Astrocyte (in vitro differentiated cells and primary cell): ENCODE results near the gene CACNA1C. TPM values are rescaled to one million over a fixed set of nuclear protein-coding genes. Genes with fewer than 3 reads are reported as not detected.

Experiments
- DNase-seq: peaks from one replicate; pipeline ENCODE4 v3.0.0-alpha.2; 2010; ENCODE audit warnings: low read depth
- FAIRE-seq: peaks from 2 replicates; lab custom pipeline; 2011; peaks lifted over from hg19 to GRCh38; lab: Jason Lieb, UNC
- H2AFZ ChIP-seq: 2 replicates; pipeline ENCODE4 v1.6.0; 2012; ENCODE audit warnings: low read depth, low read length, inconsistent platforms
- H3K27ac ChIP-seq: 2 replicates; pipeline ENCODE4 v1.5.1; 2011; ENCODE audit warnings: low read depth, low read length, inconsistent platforms
- H3K27me3 ChIP-seq: 2 replicates; pipeline ENCODE4 v1.6.0; 2011; ENCODE audit warnings: low read length, inconsistent platforms; ENCODE audit not compliant: insufficient read depth
- H3K36me3 ChIP-seq: 2 replicates; pipeline ENCODE4 v1.5.1; 2011; ENCODE audit warnings: low read length, inconsistent platforms; ENCODE audit not compliant: insufficient read depth
- H3K4me1 ChIP-seq: 2 replicates; pipeline ENCODE4 v1.5.1; 2011; ENCODE audit warnings: low read length, inconsistent platforms; ENCODE audit not compliant: insufficient read depth
- H3K4me2 ChIP-seq: 2 replicates; pipeline ENCODE4 v1.6.0; 2012; ENCODE audit warnings: low read length, inconsistent platforms
- H3K4me3 ChIP-seq: 2 replicates; pipeline ENCODE4 v1.5.1; 2011; ENCODE audit warnings: low read depth, mild to moderate bottlenecking, low read length, inconsistent platforms; ENCODE audit not compliant: insufficient read depth
- H3K79me2 ChIP-seq: 2 replicates; pipeline ENCODE4 v1.6.0; 2012; ENCODE audit warnings: mild to moderate bottlenecking, low read length, inconsistent platforms; ENCODE audit not compliant: insufficient read depth
- H3K9ac ChIP-seq: 2 replicates; pipeline ENCODE4 v1.6.0; 2012; ENCODE audit warnings: mild to moderate bottlenecking, low read length, inconsistent platforms
- H3K9me3 ChIP-seq: 2 replicates; pipeline ENCODE4 v1.5.1; 2012; ENCODE audit warnings: low read depth, mild to moderate bottlenecking, low read length, inconsistent platforms; ENCODE audit not compliant: insufficient read depth
- H4K20me1 ChIP-seq: 2 replicates; pipeline ENCODE4 v1.6.0; 2012; ENCODE audit warnings: low read length, inconsistent platforms; ENCODE audit not compliant: insufficient read depth
- H3K27ac Mint-ChIP-seq: one replicate; pipeline ENCODE4 v1.8.0; 2021; ENCODE audit warnings: mild to moderate bottlenecking, mixed read lengths; ENCODE audit not compliant: unreplicated experiment
- H3K27me3 Mint-ChIP-seq: one replicate; pipeline ENCODE4 v1.8.0; 2021; ENCODE audit warnings: low read depth, mixed read lengths; ENCODE audit not compliant: unreplicated experiment
- H3K36me3 Mint-ChIP-seq: one replicate; pipeline ENCODE4 v1.8.0; 2021; ENCODE audit warnings: low read depth, mixed read lengths; ENCODE audit not compliant: unreplicated experiment
- H3K4me1 Mint-ChIP-seq: one replicate; pipeline ENCODE4 v1.8.0; 2021; ENCODE audit warnings: low read depth, mixed read lengths; ENCODE audit not compliant: unreplicated experiment
- H3K4me3 Mint-ChIP-seq: one replicate; pipeline ENCODE4 v1.8.0; 2021; ENCODE audit warnings: mild to moderate bottlenecking, moderate library complexity, mixed read lengths; ENCODE audit not compliant: unreplicated experiment
- H3K9me3 Mint-ChIP-seq: one replicate; pipeline ENCODE4 v1.8.0; 2021; ENCODE audit warnings: mild to moderate bottlenecking, mixed read lengths; ENCODE audit not compliant: unreplicated experiment
- CTCF ChIP-seq: IDR thresholded peaks from 2 replicates; pipeline ENCODE4 v1.5.1; 2011; ENCODE audit warnings: low read depth, mild to moderate bottlenecking, inconsistent platforms, low read length, moderate library complexity; ENCODE audit not compliant: insufficient read depth
- EZH2 ChIP-seq: IDR thresholded peaks from 2 replicates; pipeline ENCODE4 v1.6.1; 2012; ENCODE audit warnings: mild to moderate bottlenecking, low read length, inconsistent platforms; ENCODE audit not compliant: insufficient read depth
- total RNA-seq: library from RNA; stranded (reverse); gene quantifications from 2 replicates; pipeline ENCODE4 v1.2.1, GENCODE V29; 2021

CACNA1C gene
- total RNA-seq, 1 donor from 2014 or later, result 2.1 TPM

GRCh38 chr12:2329661-2330210, 276.9 kb downstream of the CACNA1C start:
- H3K4me1 ChIP-seq, result peaks cover 7% of the 10 kb centered on the region
- H3K79me2 ChIP-seq, result no peaks in the 10 kb centered on the region
- no peaks in the 10 kb centered on the region for H3K27me3 ChIP-seq
- H3K4me3 Mint-ChIP-seq, result no peak overlapping the region
- no peaks in the 10 kb centered on the region for H4K20me1 ChIP-seq
- H3K36me3 ChIP-seq, result no peaks in the 10 kb centered on the region
- no peak overlapping the region for H3K4me3 ChIP-seq
- H3K9me3 ChIP-seq, result no peaks in the 10 kb centered on the region
- peaks cover 25% of the 10 kb centered on the region for H3K27me3 Mint-ChIP-seq
- H3K36me3 Mint-ChIP-seq, result no peaks in the 10 kb centered on the region
- DNase-seq (no peak), FAIRE-seq (no peak)
- H2AFZ ChIP-seq, result no peak overlapping the region
- H3K9ac ChIP-seq, result no peak overlapping the region
- no peak for TF ChIP-seq EZH2
- TF ChIP-seq CTCF, result no peak
- H3K9me3 Mint-ChIP-seq, result peaks cover 3% of the 10 kb centered on the region
- no peak overlapping the region for H3K27ac Mint-ChIP-seq
- H3K4me2 ChIP-seq, result no peak overlapping the region
- H3K27ac ChIP-seq, result no peak overlapping the region
- H3K4me1 Mint-ChIP-seq, result peaks cover 16% of the 10 kb centered on the region

- Histone ChIP-seq H3K9me3 (no peaks in the 10 kb centered on the region), H3K36me3 (no peaks in the 10 kb centered on the region), H3K27ac (no peak overlapping the region), H4K20me1 (no peaks in the 10 kb centered on the region), H2AFZ (no peak overlapping the region), H3K4me2 (no peak overlapping the region), H3K27me3 (no peaks in the 10 kb centered on the region), H3K4me1 (peaks cover 30% of the 10 kb centered on the region), H3K79me2 (no peaks in the 10 kb centered on the region), H3K4me3 (no peak overlapping the region), H3K9ac (no peak overlapping the region)
- Mint-ChIP-seq H3K4me1 (peaks cover 39% of the 10 kb centered on the region), H3K27me3 (peaks cover 8% of the 10 kb centered on the region), H3K27ac (no peak overlapping the region), H3K36me3 (no peaks in the 10 kb centered on the region), H3K9me3 (peaks cover 3% of the 10 kb centered on the region), H3K4me3 (no peak overlapping the region)
- TF ChIP-seq CTCF (no peak), EZH2 (no peak)
- DNase-seq (peak; percentile 71), FAIRE-seq (no peak)
These were observed 279.4 kb downstream of the CACNA1C start for GRCh38 chr12:2332236-2332635.

- H3K4me3 ChIP-seq, result no peak overlapping the region
- H3K27me3 ChIP-seq, result no peaks in the 10 kb centered on the region
- no peaks in the 10 kb centered on the region for H4K20me1 ChIP-seq
- H3K27ac ChIP-seq, result no peak overlapping the region
- H3K36me3 Mint-ChIP-seq, result no peaks in the 10 kb centered on the region
- peak overlapping the region; percentile 38 for H2AFZ ChIP-seq
- H3K4me3 Mint-ChIP-seq, result no peak overlapping the region
- no peak for TF ChIP-seq CTCF
- no peak for TF ChIP-seq EZH2
- no peaks in the 10 kb centered on the region for H3K9me3 ChIP-seq
- no peak for FAIRE-seq
- peak; percentile 55 for DNase-seq
- peaks cover 45% of the 10 kb centered on the region for H3K4me1 Mint-ChIP-seq
- H3K4me1 ChIP-seq, result peaks cover 37% of the 10 kb centered on the region
- no peak overlapping the region for H3K27ac Mint-ChIP-seq
- H3K9ac ChIP-seq, result no peak overlapping the region
- H3K9me3 Mint-ChIP-seq, result no peaks in the 10 kb centered on the region
- H3K4me2 ChIP-seq, result no peak overlapping the region
- H3K79me2 ChIP-seq, result no peaks in the 10 kb centered on the region
- H3K36me3 ChIP-seq, result no peaks in the 10 kb centered on the region
- peaks cover 5% of the 10 kb centered on the region for H3K27me3 Mint-ChIP-seq
These were observed 280.2 kb downstream of the CACNA1C start for GRCh38 chr12:2332947-2333346.
